GM21619 (cell line): Measurements from ENCODE around the gene AGBL3.
A peak's percentile ranks its signal among the peaks of the same experiment; 100 is the strongest.

Experiments
- ATAC-seq: cut with Tn5 transposase; IDR thresholded peaks from one replicate; pipeline ENCODE4 v1.9.1; 2021; ENCODE audit not compliant: unreplicated experiment

Gene AGBL3

GRCh38 chr7:134986363-134987251 lies at the start of gene AGBL3:
Gene AGBL3, plus strand, starts transcription at chr7:134986508. Its CDS starts 1,426 bp downstream, at chr7:134987934.
- ATAC-seq, result peak; percentile 92

- ATAC-seq, result no peak
These were observed 49.3 kb upstream of the AGBL3 start for GRCh38 chr7:134936893-134937510.

- ATAC-seq, result no peak
These were observed 48.2 kb upstream of the AGBL3 start for GRCh38 chr7:134938141-134938540.

- ATAC-seq, result no peak
These were observed 47.2 kb upstream of the AGBL3 start for GRCh38 chr7:134939136-134939535.

GRCh38 chr7:134940729-134941128 lies 45.6 kb upstream of the AGBL3 start:
- no peak for ATAC-seq

- ATAC-seq, result no peak
These were observed 45.0 kb upstream of the AGBL3 start for GRCh38 chr7:134941185-134941900.

- ATAC-seq, result no peak
These were observed 44.4 kb upstream of the AGBL3 start for GRCh38 chr7:134941952-134942351.

- no peak for ATAC-seq
These were observed 43.4 kb upstream of the AGBL3 start for GRCh38 chr7:134942690-134943466.

GRCh38 chr7:134943785-134944400 lies 42.4 kb upstream of the AGBL3 start:
- ATAC-seq, result peak; percentile 81

- no peak for ATAC-seq
These were observed 40.6 kb upstream of the AGBL3 start for GRCh38 chr7:134945691-134946090.

GRCh38 chr7:134946260-134946659 lies 40.0 kb upstream of the AGBL3 start:
- no peak for ATAC-seq

- no peak for ATAC-seq
These were observed 39.0 kb upstream of the AGBL3 start for GRCh38 chr7:134947329-134947728.

- ATAC-seq, result no peak
These were observed 38.5 kb upstream of the AGBL3 start for GRCh38 chr7:134947831-134948230.

- no peak for ATAC-seq
These were observed 38.1 kb upstream of the AGBL3 start for GRCh38 chr7:134948246-134948645.

GRCh38 chr7:134948736-134949135 lies 37.6 kb upstream of the AGBL3 start:
- no peak for ATAC-seq

- ATAC-seq, result no peak
These were observed 37.1 kb upstream of the AGBL3 start for GRCh38 chr7:134949171-134949570.

GRCh38 chr7:134954197-134955082 lies 31.9 kb upstream of the AGBL3 start:
- ATAC-seq, result no peak

GRCh38 chr7:134957005-134957404 lies 29.3 kb upstream of the AGBL3 start:
- ATAC-seq, result no peak

- ATAC-seq, result no peak
These were observed 26.5 kb upstream of the AGBL3 start for GRCh38 chr7:134959810-134960209.
